HG03280 (cell line): Measurements from ENCODE around the gene PPEF2.

Experiments used
- ATAC-seq: cut with Tn5 transposase; IDR thresholded peaks from one replicate; pipeline ENCODE4 v1.9.1; 2021; ENCODE audit warnings: mild to moderate bottlenecking, moderate library complexity; ENCODE audit not compliant: unreplicated experiment

Gene PPEF2

DNA sequence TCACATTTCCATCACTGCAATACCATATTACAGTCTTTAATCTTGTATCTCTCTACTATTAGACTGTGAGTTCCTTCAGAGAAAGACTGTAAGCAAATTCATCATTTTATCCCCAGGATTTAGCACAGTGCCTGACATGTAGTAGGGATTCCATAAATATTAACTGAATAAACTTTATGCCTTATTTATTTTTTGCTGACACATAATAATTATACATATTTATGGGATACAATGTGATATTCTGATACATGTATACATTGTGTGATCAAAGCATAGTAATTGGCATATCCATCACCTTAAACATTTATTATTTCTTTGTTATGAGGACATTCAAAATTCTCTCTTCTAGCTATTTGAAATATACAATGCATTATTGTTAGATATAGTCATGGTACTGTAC is 3.7 kb downstream of the PPEF2 start:
- no peak for ATAC-seq

DNA sequence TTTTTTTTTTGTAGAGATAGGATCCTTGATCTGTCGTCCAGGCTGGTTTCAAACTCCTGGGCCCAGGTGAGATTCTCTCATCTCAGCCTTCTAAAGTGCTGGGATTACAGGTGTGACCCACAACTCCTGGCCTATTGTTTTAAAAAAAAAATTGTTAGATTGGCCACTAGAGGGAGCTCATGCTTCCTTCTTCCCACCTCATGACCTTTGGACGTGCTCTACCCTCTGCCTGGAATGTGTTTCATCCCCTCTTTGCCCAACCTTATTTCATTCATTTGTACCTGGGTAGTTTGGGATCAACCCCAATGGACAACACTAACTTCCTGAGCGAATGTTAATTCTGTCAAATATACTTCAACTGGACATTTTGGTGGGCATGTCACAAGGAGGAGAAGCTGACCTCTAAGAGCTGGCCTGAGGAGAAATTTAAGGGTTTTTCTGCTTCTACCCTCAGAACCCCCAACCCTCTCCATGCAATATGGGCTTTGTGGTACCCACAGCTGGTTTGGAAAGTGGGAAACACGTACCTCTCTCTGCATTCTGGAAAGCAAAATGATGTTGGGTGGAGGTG is 6.4 kb downstream of the PPEF2 start:
- no peak for ATAC-seq

DNA sequence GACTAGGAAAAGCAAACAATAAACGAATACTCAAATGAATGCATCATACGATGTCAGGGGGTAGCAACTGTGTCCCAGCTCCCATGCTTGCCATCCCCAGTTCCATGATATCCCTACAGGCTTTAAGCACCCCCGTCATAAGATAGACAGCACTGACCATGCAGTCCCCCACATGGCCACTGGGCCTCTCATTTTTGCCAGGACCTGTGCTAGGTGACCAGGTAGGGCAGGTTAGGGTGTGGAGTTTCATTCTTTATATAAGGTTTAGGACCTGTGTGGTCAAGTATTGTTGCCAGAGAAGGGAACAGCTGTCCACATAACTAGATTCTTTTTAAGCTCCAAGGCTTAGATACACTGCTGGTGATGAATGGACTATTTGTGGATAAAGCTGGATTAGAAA is 9.7 kb downstream of the PPEF2 start:
- ATAC-seq = no peak

DNA sequence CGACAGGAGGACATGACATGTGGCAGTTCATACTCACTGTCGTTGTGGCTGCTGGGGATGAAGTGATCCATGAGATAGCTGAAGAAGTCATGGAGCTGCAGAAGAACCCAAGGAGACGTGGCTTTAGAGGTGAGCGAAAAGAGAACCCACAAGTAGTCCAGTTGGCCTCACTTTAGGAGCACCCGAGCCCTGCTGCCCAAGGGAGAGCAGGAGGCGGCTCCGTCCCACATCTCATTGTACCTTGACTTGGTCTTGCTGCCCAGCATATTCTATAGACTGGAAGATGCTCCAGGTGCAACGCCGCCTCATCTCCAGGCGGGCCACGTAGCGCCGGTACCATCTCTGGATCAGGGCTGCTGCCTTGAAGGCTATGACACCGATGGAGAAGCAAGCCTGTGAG is 10.6 kb downstream of the PPEF2 start:
- ATAC-seq = no peak

DNA sequence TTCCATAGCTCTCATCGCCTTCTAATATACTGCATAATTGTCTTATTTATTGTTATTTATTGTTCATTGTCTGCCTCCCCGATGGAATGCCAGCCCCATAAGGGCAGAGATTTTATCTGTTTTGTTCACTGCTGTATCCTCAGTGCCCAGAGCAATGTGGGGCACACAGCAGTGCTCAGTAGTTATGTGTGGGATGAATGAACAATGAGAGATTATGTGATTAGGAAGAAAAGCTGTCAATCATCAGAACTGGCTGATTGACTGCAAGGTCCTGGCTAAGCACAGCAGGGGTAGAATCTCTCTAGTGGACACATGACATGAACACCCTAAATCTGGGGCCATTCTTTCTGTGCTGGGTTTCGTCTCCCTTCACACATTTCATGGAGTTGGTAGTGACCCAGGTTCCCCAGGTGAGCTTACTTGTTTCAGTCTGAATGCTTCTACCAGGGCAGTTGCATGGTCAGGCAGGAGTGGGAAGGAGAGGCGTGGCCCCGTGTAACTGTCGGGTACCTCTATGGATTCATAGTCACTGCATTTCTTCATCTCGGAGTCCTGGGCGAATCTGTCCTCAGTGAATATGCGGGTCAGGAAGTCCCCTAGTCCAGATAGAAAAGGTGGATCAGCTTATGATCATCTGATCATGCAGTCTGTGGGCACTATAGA is 12.6 kb downstream of the PPEF2 start:
- no peak for ATAC-seq

DNA sequence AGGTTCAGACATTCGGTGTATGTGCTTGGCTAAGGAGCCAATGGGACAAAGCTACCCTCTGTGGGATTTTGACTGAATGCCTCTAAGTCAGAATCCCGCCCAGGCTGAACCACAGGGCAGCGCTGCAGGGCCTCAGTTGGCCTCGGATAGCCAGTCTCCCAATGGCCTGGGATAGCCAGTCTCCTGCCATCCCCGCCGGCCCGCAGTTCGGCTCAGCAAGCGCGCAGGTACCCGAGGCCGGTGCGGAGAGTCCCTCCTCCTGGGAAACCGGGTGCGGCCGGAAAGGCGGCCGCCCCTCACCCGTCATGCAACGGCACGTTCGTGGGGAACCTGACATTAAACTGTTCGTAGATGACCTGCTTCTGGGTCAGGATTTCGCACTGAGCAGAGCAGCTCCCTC is 16.1 kb downstream of the PPEF2 start:
- ATAC-seq = no peak

DNA sequence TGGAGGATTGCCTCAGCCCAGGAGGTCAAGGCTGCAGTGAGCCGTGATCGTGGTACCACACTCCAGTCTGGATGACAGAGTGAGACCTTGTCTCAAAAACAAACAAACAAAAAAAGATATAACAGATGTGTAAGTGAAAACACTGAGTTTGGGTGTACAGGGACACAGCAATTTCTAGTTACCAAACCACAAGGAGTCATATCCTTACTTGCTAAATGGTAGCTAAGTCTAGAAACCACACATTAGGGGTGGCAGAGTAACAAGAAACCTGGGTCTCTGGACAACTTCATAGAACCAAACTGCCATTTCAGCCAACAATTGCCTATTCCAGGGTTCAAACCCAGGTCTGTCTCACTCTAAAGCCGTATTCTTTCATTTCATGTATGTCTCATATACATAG is 20.8 kb downstream of the PPEF2 start:
- ATAC-seq = no peak

DNA sequence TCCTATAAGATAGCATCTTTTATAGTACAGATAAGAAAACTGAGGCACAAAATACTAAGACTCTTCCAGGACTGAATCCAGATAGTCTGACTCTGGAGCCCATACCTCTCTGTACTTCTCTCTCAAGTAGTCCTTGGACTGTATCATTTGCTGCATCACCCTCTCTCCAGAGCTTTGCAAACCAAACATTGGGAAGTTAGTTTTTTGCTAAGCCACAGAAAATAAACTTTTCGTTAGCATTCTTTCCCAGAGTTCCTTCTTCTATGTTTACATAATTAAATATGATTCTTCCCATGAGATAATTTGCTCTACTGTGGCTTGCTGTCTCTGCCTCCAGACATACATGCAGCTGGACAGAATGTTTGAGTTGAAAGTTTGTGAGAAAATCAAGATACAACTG is 22.0 kb downstream of the PPEF2 start:
- no peak for ATAC-seq

DNA sequence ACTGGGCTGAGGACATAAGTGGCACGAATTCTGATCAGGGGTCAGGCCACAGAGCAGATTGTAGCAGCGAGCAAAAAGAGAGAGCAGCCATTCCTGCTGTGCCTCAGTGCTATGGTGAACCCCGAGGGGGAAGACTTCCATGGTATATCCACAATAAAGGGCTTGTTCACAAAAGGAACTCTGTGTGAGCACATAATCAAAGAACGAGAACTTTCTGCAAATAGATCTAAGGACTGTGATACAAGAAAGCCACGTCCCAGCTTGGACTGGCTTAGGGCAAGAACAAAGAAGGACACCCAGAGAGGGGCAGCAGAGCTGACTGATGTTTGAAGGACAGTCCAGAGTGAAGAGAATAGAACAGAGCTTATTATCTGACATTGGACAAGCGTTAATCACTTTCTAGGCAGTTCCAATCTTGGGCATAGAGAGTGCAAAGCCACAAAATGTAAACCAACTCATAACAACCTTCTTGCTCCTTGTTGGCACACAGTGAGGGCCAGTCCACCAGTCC is 24.0 kb downstream of the PPEF2 start:
- no peak for ATAC-seq

DNA sequence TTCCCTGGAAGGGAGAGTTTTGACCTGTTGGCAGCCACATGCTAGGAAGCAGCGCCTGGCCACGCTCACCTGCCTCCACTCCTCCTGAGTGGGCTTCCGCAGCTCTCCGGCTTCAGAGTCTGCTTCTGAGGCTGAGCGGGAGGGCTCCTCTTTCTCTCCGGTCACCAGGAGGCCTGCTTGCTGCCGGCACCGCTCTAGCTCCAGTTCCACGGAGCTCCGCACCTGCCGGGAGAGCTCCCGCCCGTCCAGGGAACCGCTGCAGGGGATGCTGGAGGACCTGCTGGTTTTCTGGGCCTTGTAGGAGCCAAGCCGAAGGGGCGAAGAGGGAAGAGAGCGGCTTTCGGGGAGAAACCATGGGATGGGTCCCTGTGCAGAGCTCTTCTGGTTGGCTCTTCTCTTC is 26.0 kb downstream of the PPEF2 start:
- no peak for ATAC-seq

DNA sequence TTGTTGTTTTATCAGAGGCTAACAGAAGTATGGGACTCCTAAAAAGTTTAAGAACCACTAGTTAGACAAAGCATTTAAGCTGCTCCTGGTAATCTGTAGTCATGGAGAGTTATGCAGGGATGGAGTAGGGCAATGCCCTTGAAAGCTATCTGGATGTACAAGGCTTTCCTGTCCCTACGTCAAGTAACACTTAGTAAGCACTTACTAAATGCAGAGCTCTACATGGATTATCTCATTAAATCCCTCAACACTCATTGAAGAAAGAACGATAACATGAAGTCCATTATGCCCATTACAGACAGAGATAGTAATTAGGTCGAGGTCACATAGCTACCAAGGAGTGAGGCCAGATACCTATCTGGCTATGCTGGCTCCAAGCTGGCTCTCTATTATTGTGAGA is 33.2 kb downstream of the PPEF2 start:
- ATAC-seq = no peak

DNA sequence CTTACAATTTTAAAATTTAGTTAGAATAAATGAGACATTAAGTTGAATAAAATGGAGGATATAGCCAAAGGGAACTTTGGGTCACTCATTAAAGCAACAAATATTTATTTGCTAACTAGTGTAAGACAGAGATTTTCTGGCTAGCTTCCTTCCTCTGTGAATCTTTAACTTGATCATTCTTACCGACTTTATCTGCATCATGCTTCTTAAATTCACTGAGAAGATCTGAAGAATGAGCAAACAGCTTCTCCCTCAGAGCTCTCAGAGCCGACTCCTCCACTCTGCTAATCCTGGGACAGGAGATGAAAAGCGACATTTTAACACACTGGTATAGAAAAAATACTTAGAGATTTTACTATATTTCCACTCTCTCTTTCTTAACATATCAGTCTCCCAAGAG is 35.1 kb downstream of the PPEF2 start:
- no peak for ATAC-seq

DNA sequence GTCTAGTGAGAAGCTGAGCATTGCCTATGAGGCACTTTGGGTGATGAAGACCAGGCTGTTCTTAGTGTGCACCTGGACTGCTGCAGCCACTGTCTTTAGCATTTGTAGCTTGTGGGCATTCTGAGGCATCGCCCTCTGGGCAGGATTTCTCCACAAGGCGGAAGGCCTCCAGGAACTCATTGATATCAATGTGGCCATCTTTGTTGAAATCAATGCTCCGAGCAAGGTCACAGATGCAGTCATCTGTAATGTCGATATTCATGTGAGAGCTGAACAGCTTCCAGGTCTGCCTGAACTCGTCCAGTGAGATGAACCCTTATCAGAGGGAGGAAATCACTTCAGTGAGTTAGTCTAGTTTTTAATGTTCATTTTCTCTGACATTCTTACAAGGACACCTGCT is 41.6 kb downstream of the PPEF2 start:
- no peak for ATAC-seq

DNA sequence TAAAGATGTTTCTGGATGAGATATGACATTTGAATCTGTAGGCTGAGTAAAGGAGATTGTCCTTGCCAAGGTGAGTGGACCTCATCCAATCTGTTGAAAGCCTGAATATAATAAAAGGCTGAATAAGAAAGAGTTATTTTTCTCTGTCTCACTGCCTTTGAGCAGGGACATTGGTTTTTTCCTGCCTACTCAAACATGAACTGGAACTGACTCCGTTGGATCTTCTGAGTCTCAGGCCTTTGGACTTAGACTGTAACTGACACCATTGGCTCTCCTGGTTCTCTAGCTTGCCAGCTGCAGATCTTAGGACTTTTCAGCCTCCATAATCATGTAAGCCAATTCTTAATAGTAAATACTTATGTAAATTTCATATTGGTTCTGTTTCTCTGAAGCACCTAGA is 43.5 kb downstream of the PPEF2 start:
- no peak for ATAC-seq

DNA sequence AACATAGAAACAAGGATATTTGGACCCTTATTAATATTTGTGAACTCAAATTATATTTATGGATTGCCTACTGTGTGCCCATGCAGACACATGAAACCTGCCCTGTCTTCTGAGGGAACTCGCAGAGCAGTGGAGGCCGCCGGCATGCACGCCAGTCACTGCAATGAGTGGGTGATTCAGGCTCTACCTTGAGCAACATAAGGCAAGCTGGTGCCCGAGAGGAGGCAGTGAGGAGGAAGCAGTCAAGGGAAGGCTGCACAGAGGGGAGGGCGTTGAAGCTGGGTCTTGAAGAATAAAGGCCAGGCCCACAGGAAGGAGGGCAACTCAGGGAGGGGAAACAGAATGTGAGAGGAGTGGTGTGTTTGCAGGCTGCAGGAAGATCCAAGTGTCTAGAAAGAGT is 52.8 kb downstream of the PPEF2 start:
- no peak for ATAC-seq

DNA sequence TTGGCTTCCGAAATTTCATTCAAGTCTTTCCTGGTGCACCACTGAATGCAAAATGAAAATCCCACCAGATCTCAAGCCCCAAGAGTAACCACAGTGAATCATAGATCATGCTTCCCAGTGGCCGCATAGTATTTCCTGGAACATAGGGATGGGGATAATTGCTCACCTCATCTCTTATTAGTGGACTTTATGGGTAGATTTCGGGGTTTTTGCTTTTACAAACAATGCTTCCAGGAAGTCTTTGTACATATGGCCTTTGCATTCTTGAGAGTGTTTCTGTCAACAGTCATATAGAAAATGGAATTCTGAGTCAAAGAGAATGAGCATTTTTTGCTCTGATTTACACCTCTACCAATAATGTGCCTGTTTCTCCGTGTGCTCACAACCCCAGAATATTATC is 53.4 kb downstream of the PPEF2 start:
- ATAC-seq = no peak

DNA sequence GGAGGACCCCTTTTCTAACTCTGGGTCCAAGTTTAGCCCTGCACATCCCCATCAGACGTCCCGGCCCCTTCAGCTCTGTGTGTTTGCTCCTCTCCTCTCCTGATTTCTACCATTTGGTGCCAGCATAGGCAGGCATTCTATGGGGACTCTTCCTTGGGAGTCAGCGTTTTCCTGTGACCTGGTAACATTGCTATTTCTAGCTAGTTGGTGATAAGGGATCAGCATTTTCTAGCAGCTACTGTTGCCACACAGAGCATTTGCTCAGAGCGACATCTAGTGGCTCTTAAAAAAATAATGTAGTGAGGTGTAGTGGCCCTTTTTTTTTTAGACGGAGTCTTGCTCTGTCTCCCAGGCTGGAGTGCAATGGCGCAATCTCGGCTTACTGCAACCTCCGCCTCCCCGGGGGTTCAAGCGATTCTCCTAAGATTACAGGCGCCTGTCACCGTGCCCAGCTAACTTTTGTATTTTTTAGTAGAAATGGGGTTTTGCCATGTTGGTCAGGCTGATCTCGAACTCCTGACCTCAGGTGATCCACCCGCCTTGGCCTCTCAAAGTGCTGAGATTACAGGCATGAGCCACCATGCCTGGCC is 54.0 kb downstream of the PPEF2 start:
- peak; percentile 80 for ATAC-seq

DNA sequence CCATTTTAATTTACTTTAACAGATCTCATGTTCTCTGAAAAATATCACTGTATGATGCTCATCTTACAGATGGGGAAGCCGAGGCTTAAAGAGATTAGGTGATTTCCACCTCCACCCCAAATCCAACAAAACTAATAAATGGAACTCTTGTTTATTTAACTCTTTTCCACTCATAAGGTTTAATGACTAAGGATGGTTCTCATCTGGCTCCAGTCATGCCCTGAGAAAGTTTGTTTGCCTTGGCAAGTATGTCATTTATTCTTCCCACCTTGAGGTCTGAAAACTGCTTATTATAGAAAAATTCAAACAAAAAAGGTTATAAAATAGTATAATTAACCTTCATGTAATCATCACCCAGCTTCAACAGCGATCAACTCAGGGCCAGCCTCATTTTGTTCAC is 56.3 kb downstream of the PPEF2 start:
- no peak for ATAC-seq

DNA sequence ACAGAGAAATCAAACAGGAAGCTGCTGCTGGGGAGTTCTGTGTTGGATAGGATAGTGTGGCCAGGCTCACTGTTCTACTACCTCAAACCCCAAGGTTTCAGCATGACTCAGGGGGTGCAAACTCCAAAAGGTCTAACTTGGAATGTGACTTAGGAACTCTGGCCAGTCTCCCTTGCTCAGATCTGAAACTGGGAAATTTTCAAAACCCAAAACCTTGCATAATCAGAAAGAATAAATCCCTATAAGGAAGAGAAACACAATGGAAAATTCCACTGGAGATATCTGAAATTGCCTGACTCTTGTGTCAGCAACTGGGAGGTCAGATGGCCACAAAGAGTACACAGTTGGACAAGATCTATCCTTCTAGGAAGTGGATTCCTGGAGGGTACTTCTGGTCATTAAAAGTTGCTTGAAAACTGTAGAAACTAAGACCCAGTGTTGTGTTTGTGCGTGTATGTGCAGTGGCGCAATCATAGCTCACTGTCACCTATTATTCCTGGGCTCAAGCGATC is 58.0 kb downstream of the PPEF2 start:
- ATAC-seq = no peak

DNA sequence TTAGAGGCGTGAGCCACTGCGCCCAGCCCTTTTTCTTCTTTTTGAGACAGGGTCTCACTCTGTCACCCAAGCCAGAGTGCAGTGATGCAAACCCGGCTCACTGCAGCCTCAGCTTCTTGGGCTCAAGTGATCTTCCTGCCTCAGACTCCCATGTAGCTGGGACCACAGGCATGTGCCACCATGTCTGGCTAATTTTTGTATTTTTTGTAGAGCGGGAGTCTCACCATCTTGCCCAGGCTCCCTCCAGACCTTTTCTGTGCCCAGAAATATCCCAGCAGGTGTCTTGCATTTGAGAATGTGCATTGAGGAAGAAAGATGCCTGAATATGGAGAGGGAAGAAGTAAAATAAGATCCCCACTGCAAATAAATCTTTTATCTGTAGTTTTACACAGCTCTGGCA is 58.7 kb downstream of the PPEF2 start:
- no peak for ATAC-seq

DNA sequence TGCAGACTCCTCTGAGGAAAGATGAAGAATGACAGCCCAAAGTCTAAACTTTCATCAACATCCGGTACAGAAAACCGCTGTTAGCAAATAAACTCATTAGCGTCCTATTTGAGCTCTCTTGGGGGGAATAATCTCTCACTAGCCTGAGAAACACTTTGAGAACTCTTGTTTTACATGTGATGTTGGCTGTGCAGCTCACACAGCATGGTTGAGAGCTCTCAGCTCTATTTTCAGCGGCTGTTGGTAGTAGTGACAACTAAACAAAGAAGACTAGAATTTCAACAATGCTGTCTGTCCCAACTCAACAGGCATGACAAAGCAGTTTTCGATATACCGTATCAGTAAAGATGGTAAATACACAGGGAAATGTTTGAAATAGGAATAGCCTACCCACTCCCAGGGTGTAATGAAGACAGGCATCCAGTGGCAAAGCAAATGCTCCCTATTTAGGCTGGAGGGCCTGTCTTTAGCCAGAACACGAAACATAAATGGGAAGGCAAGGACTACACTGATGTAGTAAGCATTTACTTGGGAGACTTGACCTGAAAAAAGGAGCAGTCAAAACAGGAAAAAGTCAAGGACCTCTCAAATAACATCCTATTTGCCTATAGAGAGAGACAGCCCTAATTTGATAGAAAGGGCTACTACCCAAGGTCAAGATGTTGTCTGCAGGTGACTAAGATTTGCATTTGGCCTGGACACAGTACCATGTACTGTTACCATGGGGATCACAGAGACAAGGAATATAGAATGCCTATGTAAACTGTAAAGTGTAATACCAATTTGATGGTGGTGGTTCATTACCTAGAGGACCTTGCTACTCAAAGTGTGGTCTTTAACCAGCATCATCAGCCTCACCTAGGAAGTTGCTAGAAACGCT is 60.4 kb downstream of the PPEF2 start:
- no peak for ATAC-seq
